NB4 (cell line): ENCODE measurements around the gene FCRLA.

Source experiments
- DNase-seq: peaks from one replicate; pipeline ENCODE4 v3.0.0; 2010; ENCODE audit warnings: low read depth
- H3K4me3 ChIP-seq: one replicate; pipeline ENCODE4 v1.5.1; 2011; ENCODE audit warnings: mild to moderate bottlenecking, low read depth, low read length, moderate library complexity
- CTCF ChIP-seq: IDR thresholded peaks from one replicate; pipeline ENCODE4 v1.5.1; 2012; ENCODE audit warnings: low read depth, low read length
- MYC ChIP-seq: IDR thresholded peaks from 2 replicates; pipeline ENCODE4 v1.6.1; 2011; ENCODE audit warnings: low read depth, low read length
- POLR2A ChIP-seq: IDR thresholded peaks from 2 replicates; pipeline ENCODE4 v1.6.1; 2011; ENCODE audit warnings: mild to moderate bottlenecking; ENCODE audit not compliant: insufficient read length; ENCODE audit errors: extremely low read depth
- TF ChIP-seq, protein P1 (sequence below): IDR thresholded peaks from 2 replicates; pipeline ENCODE4 v1.6.1; 2011; ENCODE audit warnings: low read depth, low read length

The FCRLA gene

GRCh38 chr1:161740921-161741320, 33.9 kb downstream of the FCRLA start:
- DNase-seq: no peak
- TF ChIP-seq CTCF: no peak
- TF ChIP-seq POLR2A: no peak
- no peak for TF ChIP-seq MYC
- TF ChIP-seq, protein P1, sequence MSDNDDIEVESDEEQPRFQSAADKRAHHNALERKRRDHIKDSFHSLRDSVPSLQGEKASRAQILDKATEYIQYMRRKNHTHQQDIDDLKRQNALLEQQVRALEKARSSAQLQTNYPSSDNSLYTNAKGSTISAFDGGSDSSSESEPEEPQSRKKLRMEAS: no peak

DNA sequence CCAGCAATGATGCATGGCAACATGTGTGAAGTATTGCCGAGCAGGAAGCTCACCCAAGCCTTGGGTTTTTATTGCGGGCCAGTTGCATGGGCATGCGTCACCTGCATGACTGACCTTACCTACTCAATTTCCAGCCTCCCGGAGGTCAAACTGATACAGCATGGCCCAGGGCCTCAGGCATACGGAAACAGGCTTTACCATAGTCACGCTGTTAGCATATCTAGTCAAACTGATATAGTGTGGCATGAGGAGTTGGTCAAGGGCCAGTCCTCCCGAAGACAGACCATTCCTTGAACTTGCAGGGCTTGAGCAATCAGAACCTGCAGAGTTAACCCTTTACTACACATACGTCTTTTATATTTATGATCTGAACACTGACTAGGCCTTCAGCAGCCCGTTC, 36.2 kb downstream of the FCRLA start:
- TF ChIP-seq MYC (no peak), POLR2A (no peak), CTCF (no peak)
- TF ChIP-seq, protein P1: no peak
- H3K4me3 ChIP-seq: no peak overlapping the region
- DNase-seq: no peak

More at GRCh38 chr1:161740921-161741320, 33.9 kb downstream of the FCRLA start:
- H3K4me3 ChIP-seq: no peak overlapping the region

DNA sequence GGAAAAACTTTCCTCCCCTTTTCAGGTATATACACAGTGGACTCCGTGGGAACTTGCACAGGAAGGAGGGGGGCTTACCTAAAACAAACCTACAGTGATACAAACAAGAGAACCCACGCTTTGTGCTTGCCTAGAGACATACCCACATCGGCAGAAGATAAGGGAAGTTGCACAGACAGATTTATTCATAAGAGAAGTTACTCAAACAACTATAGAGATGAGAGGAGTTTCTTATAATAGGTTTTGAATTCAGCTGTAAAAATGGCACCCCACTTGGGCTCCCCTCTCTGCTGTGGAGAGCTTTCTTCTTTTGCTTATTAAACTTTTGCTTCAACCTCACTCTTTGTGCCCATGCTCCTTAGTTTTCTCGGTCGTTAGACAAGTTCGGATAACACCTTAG, 40.8 kb downstream of the FCRLA start:
- no peak overlapping the region for H3K4me3 ChIP-seq
- TF ChIP-seq CTCF: no peak
- no peak for DNase-seq

GRCh38 chr1:161749509-161750407, 42.7 kb downstream of the FCRLA start, which contains the start of gene DUSP12:
Gene DUSP12 (plus strand): TSS chr1:161749786. CDS start chr1:161749802, 16 bp downstream.
- 0 out of 2 replicates have a peak, but pooled peaks have one; percentile 31 for TF ChIP-seq MYC
- TF ChIP-seq, protein P1: peak; percentile 51; the same call in 1 of the 2 replicates
- TF ChIP-seq POLR2A: peak; percentile 67
- TF ChIP-seq CTCF: peak; percentile 28
- peak within 1 kb of the TSS; percentile 95 for H3K4me3 ChIP-seq
- peak; percentile 98 for DNase-seq

DNA sequence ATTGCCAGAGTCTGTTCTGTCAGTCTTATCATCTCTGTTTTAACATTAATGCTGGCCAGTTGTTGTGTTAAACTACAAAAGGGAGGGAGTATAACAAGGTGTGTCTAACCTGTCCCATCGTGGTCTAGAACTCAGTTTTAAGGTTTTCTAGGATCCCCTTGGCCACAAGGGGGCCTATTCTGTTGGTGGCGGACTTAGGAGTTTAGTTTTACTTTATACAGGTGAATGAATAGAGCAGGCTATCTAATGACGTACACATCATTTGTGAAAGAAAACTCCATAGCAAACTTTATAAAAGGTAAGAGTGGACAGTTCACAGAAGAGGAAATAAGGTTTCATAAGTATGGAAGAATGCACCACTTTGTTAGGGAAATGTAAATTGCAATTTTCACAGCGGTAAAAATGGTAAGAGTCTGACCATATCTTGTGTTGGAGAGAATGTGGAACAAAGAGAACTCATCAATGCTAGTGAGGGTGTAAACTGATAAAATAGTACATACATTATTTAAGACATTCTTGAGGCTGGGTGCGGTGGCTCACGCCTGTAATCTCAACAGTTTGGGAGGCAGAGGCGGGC, 56.6 kb downstream of the FCRLA start:
- peak; percentile 41 for DNase-seq
- TF ChIP-seq, protein P1: no peak
- TF ChIP-seq POLR2A (no peak), CTCF (peak; percentile 64)
- H3K4me3 ChIP-seq: no peak overlapping the region
